HCT116 (cell line): ENCODE data around the gene NINJ2.

ENCODE experiments used
- CEBPB ChIP-seq: IDR thresholded peaks from 2 replicates; pipeline ENCODE4 v1.6.1; 2012; ENCODE audit warnings: low read depth
- CTCF ChIP-seq, 3 experiments: fragments of 200-600 bp in 1 of 3; sonication (generic) in 1 of 3; IDR thresholded peaks in 2 of 3; conservative IDR thresholded peaks in 1 of 3; 2 replicates each; pipeline ENCODE4 v1.5.1; 2012 to 2017; ENCODE audit warnings: low read depth in 2 of 3, low read length in 2 of 3, antibody characterized with exemption in 1 of 3, borderline replicate concordance in 1 of 3, control low read depth in 1 of 3, mild to moderate bottlenecking in 1 of 3, mixed read lengths in 1 of 3, mixed run types in 1 of 3, moderate library complexity in 1 of 3; ENCODE audit not compliant: insufficient read depth in 1 of 3
- EZH2 ChIP-seq: fragments of 200-600 bp; sonication (generic); IDR thresholded peaks from 2 replicates; pipeline ENCODE4 v1.6.1; 2017; ENCODE audit warnings: antibody characterized with exemption, mixed run types
- JUND ChIP-seq: IDR thresholded peaks from 2 replicates; pipeline ENCODE4 v1.6.1; 2012
- POLR2AphosphoS5 ChIP-seq: IDR thresholded peaks from 2 replicates; pipeline ENCODE4 v1.6.1; 2011; ENCODE audit warnings: mild to moderate bottlenecking, low read depth, low read length, moderate library complexity
- RAD21 ChIP-seq: IDR thresholded peaks from 2 replicates; pipeline ENCODE4 v1.6.1; 2012; ENCODE audit warnings: low read depth, mild to moderate bottlenecking
- REST ChIP-seq: IDR thresholded peaks from 2 replicates; pipeline ENCODE4 v1.6.1; 2012; ENCODE audit warnings: low read depth
- SIN3A ChIP-seq: IDR thresholded peaks from 2 replicates; pipeline ENCODE4 v1.6.1; 2012; ENCODE audit warnings: low read depth
- YY1 ChIP-seq: IDR thresholded peaks from 2 replicates; pipeline ENCODE4 v1.6.1; 2011; ENCODE audit warnings: low read length, low read depth, moderate library complexity, mild to moderate bottlenecking; ENCODE audit not compliant: insufficient replicate concordance; ENCODE audit errors: extremely low read depth

GRCh38 chr12:545835-546234 is 117.4 kb downstream of the NINJ2 start:
- TF ChIP-seq JUND (no peak), EZH2 (no peak), CEBPB (no peak), CTCF (IDR thresholded peaks at IDR 0.05 in 2 of 3, conservative IDR thresholded peaks at IDR 0.05 in 1 of 3; ENCODE audit: borderline replicate concordance in 1 of 3, insufficient read depth in 1 of 3, low read depth in 2 of 3, low read length in 2 of 3) (no peak), POLR2AphosphoS5 (no peak), SIN3A (no peak), RAD21 (no peak), YY1 (no peak), REST (no peak)
